LNCAP (cell line): Measurements from ENCODE around the gene ADK.

ENCODE experiments used
- CTCF ChIP-seq: fragments of 450-650 bp; IDR thresholded peaks from 2 replicates; pipeline ENCODE4 v1.5.1; 2017; ENCODE audit warnings: mild to moderate bottlenecking

Gene ADK

GRCh38 chr10:74690393-74690792 lies 539.4 kb downstream of the ADK start:
- TF ChIP-seq CTCF = no peak

GRCh38 chr10:74691164-74691563 lies 540.1 kb downstream of the ADK start:
- no peak for TF ChIP-seq CTCF

DNA sequence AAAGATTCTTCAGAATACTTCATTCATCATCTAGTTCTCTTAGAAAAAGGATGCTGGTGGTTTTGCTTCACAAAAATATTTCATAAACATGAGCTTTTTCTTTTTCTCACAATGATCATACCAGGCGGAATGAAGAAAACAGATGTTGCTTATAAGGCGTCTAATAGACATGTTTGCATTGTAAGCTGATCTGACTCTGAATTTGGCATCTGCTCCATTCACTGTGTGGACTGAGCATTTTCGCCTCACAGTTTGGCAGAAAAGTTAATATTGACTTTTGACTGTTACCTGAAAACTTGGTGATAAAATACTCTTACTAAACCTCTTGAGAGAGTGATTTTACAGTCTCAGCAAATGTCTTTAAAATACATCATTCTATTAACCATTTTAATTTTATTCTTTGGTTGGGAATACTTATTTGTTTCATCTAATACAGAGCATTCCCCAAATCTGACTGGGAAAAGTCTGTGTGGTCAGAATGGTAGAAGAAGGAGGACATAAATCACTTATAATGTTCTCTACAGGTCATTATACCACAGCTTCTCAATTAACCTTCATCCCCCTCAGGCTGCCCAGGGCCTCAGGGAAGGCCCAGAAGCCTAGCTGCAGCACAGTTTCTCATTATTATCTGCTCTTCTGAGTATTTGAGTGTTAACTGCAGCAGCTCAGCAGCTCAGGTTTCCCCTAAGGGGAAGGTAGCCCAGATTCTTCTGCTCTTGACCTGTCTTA lies 553.8 kb downstream of the ADK start:
- TF ChIP-seq CTCF = no peak

GRCh38 chr10:74705358-74705980 lies 554.4 kb downstream of the ADK start:
- TF ChIP-seq CTCF = no peak

- TF ChIP-seq CTCF = no peak
Measured at GRCh38 chr10:74706966-74707365, 555.9 kb downstream of the ADK start.

DNA sequence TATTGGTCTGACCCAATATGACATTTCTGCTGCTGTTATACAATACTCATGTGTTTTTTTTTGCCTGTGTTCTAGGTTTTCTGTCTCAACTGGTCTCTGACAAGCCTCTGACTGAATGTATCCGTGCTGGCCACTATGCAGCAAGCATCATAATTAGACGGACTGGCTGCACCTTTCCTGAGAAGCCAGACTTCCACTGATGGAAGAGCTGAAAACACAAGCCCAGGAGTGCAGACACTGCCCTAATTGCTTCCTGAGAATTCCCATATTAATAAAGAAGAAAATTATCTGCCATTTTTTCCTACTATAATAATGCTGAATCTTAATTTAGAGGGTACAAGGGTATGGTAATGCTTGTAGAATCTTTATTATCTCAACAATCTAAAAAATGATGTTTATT lies 557.2 kb downstream of the ADK start:
- TF ChIP-seq CTCF = no peak

DNA sequence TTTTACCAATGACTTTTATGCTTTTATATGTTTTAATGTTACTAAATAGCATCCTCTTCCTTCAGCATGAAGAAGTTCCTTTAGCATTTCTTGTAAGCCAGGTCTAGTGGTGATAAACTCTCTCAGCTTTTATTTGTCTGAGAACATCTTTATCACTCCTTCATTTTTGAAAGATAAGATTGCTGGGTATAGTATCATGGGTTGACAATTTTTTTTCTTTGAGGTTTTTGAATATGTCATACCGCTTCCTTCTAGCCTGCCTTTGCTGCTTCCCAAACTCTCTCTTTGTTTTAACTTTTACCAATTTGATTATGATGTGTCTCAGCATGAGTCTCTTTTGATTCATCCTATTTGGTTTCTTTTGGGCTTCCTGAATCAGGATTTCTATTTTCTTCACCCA lies 567.2 kb downstream of the ADK start:
- TF ChIP-seq CTCF = no peak
